NCI-H1694 treated with DMSO at 0.1 percent for 48 hours (cell line): Measurements from ENCODE around the gene BMERB1.
"Not testable (repeated sequence)": the region's sequence is repeated elsewhere in the genome, so short reads cannot be mapped to it uniquely, and the experiment has no call there.

Source experiments
- DNase-seq: peaks from one replicate; lab custom pipeline; 2025; lab: John Stamatoyannopoulos, UW

BMERB1 gene

DNA sequence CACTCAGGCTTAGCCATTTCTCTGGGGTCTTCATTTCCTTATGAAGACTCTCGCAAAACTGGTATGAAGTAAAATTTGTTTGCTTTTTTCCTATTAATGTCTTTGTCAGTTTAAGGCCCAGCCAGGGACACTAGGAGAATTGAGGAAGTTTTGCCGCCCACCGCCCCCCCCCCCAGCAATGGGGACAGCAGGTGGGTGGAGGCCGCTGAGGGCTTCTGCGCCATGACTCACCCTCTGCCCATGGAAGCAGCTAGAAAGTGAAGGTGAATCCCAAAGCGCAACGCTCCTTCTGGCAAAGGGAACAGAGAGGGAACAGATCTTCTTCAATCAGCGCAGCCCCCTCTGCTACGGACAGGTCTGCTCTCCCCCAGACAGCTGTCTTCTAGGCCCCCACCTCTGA lies 158.8 kb downstream of the BMERB1 start:
- DNase-seq: no peak

- no peak for DNase-seq
Observed at GRCh38 chr16:15594711-15595320, 160.4 kb downstream of the BMERB1 start.

GRCh38 chr16:15597135-15597534 lies 162.7 kb downstream of the BMERB1 start:
- no peak for DNase-seq

DNA sequence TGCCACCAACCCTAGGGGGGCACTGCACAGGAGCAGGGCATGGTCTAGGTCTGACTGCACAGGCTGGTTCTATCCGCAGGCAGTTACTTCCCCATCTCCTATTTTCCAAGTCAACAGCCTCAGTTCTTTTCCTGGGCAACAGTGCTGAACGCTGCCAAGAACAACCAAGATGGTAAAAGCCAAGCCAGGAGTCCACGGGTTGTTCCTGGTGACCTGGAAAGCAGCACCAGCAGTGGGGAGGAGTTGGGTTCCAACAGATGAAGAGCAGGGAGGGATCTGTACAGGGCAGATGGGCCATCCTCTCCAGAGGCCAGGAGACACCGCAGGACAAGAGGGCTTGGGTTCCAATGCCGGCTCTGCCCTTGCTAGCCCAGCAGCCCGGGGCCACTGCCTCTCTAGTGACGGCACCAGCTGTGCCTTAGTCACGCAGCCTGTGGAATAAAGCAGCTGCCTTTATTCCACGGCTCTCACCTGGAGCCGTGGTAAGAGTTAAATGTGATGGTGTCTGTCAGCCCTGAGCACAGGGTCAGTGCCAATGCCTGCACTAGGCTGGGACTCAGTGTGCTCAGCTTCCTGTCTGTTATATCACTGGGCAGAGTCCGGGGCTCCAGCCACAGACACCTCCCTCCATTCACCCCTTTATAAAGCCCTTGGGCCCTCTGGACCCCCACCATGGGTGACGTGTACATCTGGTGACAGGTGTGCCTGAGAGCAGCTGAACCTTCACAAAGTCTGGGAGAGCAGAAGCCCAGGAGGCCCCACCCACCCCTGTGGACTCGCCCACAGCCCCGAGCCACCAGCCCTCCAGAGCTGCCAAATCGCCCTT lies 163.6 kb downstream of the BMERB1 start:
- DNase-seq: no peak

DNA sequence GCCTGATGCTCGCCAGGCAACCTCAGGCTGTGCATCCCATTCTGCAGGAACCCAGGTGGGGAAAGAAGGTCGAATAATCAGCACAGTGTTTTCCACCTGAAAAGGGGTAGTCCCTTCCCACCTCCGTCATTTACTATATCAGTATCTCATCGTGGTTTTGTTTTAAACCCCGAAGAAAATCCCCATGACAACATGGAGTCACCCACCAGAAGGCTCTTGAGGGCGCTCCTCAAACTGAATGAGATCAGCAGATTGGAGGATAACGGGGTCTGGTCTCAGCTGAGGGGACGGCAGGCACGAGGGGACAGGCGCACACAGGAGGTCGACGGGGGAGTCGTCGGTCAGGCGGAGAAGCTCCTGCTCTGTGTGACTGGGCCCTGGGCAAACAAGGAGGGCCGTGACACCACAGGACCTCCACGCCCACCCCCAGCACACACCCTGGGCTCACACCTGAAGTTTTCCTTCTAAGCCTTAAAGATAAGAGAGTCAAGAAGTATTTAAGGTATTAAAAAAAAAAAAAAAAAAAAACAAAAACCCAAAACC lies 164.3 kb downstream of the BMERB1 start:
- no peak for DNase-seq

- no peak for DNase-seq
Observed at GRCh38 chr16:15599303-15600070, 165.1 kb downstream of the BMERB1 start.

GRCh38 chr16:15601212-15601879 lies 167.0 kb downstream of the BMERB1 start:
- DNase-seq: no peak

DNA sequence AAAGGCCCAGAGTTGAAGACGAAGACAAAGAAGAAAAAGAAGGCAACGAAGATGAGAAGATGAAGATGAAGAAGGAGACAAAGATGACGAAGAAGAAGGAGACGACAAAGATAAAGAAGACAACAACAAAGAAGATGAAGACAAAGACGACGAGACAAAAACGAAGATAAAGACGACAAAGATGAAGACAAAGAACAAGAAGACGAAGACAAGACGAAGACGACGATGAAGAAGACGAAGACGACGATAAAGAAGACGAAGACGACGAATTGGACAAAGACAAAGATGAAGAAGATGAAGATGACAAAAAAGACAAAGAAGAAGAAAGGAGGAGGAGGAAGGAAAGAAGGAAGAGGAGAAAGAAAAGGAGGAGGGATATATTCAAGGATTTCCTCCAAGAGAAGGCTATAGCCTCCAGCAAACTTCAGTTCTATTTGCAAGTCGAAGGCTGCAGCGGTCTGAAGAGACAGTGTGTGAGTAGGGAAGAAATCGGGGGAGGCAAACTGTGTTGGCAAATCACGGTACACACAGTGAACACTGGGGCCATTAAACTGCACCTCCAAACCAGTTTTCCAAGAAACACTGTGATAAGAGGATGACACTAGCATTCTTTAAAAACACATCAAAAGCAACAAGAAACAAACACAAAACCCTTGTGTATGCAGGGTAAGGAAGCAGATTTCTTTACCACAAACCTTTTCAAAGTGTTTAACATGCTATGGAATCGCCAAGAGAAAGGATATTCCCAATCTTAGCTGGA lies 168.1 kb downstream of the BMERB1 start:
- DNase-seq: no peak

DNA sequence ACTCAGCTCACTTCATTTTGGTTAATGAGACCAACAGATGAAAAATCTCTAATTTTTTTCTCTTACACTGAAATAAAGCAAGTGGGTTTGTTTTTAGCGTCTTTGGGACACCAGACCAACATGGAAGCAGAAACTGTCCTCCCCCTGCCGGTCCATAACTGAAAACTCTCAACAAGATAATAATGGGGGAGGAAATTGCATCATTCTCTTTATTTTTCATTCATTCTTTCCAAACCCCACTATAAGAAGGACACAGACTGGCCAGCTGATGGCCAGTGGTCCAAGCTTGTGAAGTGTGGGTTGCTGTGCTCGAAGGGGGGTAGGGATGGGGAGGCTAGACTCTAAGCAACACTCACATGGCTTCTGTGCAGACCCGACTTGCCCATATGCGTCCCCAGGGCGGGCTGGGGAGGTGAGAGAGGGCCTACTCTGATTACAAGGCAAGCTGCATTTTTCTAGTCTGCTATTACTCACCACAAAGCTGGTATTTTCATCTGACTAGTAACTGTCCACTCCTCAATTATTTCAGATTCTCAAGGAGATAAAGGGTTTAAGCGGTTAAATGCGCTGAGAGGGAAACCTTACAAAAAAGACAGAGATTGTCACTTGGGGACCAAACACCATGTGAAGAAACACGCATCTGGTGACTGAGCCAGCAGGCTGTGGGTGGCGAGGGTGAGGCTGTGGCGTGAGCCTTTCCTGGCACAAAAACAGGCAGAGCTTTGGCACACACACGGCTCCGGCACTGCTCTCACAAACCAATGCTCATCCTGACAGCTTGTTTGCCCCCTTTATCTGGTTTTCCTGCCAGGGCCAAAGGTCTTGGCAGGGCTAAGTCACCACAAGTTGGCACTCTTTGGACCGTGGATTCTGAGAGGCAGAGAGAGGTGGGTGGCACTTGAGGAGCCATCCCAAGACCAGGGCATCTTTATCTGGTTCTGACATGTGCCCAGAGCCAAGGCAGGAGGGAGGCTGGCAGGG lies 170.4 kb downstream of the BMERB1 start:
- no peak for DNase-seq

GRCh38 chr16:15605839-15606517 lies 171.6 kb downstream of the BMERB1 start:
- no peak for DNase-seq

GRCh38 chr16:15606518-15607220 lies 172.3 kb downstream of the BMERB1 start:
- no peak for DNase-seq

- not testable (repeated sequence) for DNase-seq
Observed at GRCh38 chr16:15607221-15607699, 172.9 kb downstream of the BMERB1 start.

DNA sequence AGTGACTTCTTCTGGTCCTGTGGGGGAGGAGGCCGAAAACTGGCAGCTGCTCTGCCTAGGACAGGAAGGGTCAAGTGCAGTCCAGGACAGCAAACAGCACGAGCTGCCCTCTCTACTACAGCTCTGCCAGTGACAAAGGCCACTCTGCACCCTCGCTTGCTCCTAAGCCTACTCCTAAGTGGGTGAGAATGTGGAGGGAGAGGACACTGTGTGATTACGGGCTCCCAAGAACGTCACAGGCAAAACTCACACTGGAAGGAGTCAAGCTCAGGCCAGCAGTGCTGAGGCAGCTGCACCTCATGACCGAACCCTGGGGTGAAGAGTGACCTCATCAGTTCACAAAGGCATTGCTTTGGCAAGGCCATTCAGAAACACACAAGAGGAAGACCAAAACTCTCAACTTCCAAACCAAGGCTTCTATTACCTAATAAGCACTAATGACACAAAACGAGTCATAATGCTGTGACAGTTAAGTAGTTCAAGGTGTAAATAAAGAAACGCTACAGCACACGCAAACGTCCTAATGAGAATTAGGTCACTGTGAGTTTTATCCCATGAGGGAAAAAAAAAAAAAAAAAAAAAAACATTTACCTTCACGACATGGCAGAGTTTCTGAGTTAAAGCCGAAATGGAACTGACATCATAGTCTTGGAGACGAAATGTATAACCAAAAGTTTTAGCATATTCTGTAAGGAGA lies 173.5 kb downstream of the BMERB1 start:
- no peak for DNase-seq

- no peak for DNase-seq
Observed at GRCh38 chr16:15608398-15609285, 174.3 kb downstream of the BMERB1 start.

GRCh38 chr16:15609286-15609649 lies 174.9 kb downstream of the BMERB1 start:
- no peak for DNase-seq

DNA sequence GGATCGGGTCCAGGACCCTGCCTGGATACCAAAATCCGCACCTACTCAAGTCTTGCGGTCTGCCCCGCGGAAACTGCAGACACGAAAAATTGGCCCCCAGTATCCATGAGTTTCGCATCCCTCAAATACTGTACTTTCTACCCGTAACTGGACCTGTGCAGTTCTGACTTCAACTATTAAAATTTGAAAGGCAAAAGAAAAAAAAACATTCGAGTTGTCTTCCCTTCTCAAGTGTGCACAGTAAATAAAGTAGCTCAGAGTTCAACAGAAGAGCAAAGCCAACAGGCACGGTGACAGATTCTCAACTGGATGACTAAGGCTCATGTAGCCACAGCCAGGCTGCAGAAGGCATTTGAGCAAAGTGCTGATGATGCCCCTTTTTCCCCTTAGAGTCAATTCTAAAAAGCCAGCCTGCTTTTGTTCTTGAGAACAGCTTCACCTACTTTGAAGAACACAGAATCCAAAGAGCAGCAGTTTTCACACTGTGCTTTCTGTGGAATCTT lies 176.0 kb downstream of the BMERB1 start:
- DNase-seq: no peak

DNA sequence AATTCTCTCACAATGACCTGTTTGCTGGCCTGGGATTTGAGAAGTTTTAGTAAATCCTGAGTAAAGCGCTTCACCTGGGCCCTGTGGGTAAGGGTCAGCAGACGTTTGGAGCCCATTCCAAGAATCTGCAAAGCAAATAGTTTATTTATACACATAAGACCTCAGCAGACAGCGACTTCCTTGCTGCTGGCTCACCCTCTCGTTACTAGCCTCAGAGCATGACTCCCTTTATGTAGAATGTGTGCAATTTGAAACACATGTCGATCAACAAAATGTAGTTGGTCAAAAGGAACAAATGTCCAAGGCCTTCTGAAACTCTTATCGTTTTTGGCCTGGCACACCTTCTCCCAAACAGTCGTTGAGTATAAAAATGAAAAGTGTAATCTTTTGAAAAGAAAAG lies 177.2 kb downstream of the BMERB1 start:
- no peak for DNase-seq
